Muscle layer of colon (tissue), 2 donors: Measurements from ENCODE around the gene RAB11FIP4.

Experiments
- H3K27ac ChIP-seq: one replicate; pipeline ENCODE4 v1.7.0; 2013; ENCODE audit warnings: low read depth, mild to moderate bottlenecking, low read length, moderate library complexity
- H3K27me3 ChIP-seq, 2 donors: one replicate each; pipeline ENCODE4 v1.7.0; 2013; ENCODE audit warnings: low read length in 2 of 2, mild to moderate bottlenecking in 2 of 2; ENCODE audit not compliant: insufficient read depth in 2 of 2, control insufficient read depth in 1 of 2
- H3K36me3 ChIP-seq: one replicate; pipeline ENCODE4 v1.7.0; 2013; ENCODE audit warnings: mild to moderate bottlenecking, low read length; ENCODE audit not compliant: insufficient read depth
- H3K4me1 ChIP-seq: one replicate; pipeline ENCODE4 v1.7.0; 2013; ENCODE audit warnings: mild to moderate bottlenecking, low read length; ENCODE audit not compliant: insufficient read depth
- H3K4me3 ChIP-seq, 2 donors: one replicate each; pipeline ENCODE4 v1.7.0; 2013; ENCODE audit warnings: low read length in 2 of 2, low read depth in 1 of 2, mild to moderate bottlenecking in 1 of 2, moderate library complexity in 1 of 2
- H3K9ac ChIP-seq: one replicate; pipeline ENCODE4 v1.7.0; 2013; ENCODE audit warnings: low read length
- H3K9me3 ChIP-seq: one replicate; pipeline ENCODE4 v1.7.0; 2013; ENCODE audit warnings: mild to moderate bottlenecking, low read length
- donor health status: abdominal sarcoma.
- donor health status: Adenocarcinoma of cecum.

RAB11FIP4 gene

GRCh38 chr17:31453896-31454295, 62.4 kb downstream of the RAB11FIP4 start:
- Histone ChIP-seq H3K9me3 (no peaks in the 10 kb centered on the region), H3K4me1 (no peaks in the 10 kb centered on the region), H3K4me3 (no peak overlapping the region), H3K9ac (no peak overlapping the region), H3K27me3 (no peaks in the 10 kb centered on the region), H3K36me3 (no peaks in the 10 kb centered on the region), H3K27ac (no peak overlapping the region)

GRCh38 chr17:31456814-31457213, 65.3 kb downstream of the RAB11FIP4 start:
- Histone ChIP-seq H3K9me3 (no peaks in the 10 kb centered on the region), H3K9ac (no peak overlapping the region), H3K4me3 (no peak overlapping the region), H3K27ac (no peak overlapping the region), H3K27me3 (no peaks in the 10 kb centered on the region), H3K36me3 (no peaks in the 10 kb centered on the region), H3K4me1 (no peaks in the 10 kb centered on the region)

- H3K4me3 ChIP-seq = no peak overlapping the region
- no peak overlapping the region for H3K27ac ChIP-seq
- no peak overlapping the region for H3K9ac ChIP-seq
- no peaks in the 10 kb centered on the region for H3K9me3 ChIP-seq
- no peaks in the 10 kb centered on the region for H3K36me3 ChIP-seq
- H3K4me1 ChIP-seq = no peaks in the 10 kb centered on the region
- H3K27me3 ChIP-seq = no peaks in the 10 kb centered on the region
Measured at GRCh38 chr17:31457391-31458234, 66.1 kb downstream of the RAB11FIP4 start.

- no peaks in the 10 kb centered on the region for H3K27me3 ChIP-seq
- no peaks in the 10 kb centered on the region for H3K9me3 ChIP-seq
- no peak overlapping the region for H3K27ac ChIP-seq
- no peaks in the 10 kb centered on the region for H3K36me3 ChIP-seq
- H3K4me3 ChIP-seq = no peak overlapping the region
- H3K9ac ChIP-seq = no peak overlapping the region
- H3K4me1 ChIP-seq = no peaks in the 10 kb centered on the region
Measured at GRCh38 chr17:31458829-31459228, 67.4 kb downstream of the RAB11FIP4 start.

GRCh38 chr17:31459716-31460115, 68.2 kb downstream of the RAB11FIP4 start:
- no peaks in the 10 kb centered on the region for H3K36me3 ChIP-seq
- no peak overlapping the region for H3K4me3 ChIP-seq
- H3K4me1 ChIP-seq = no peaks in the 10 kb centered on the region

GRCh38 chr17:31460226-31460721, 68.8 kb downstream of the RAB11FIP4 start:
- H3K4me3 ChIP-seq = no peak overlapping the region
- H3K4me1 ChIP-seq = no peaks in the 10 kb centered on the region
- H3K9ac ChIP-seq = no peak overlapping the region
- no peak overlapping the region for H3K27ac ChIP-seq
- H3K27me3 ChIP-seq = no peaks in the 10 kb centered on the region
- H3K9me3 ChIP-seq = no peaks in the 10 kb centered on the region
- no peaks in the 10 kb centered on the region for H3K36me3 ChIP-seq

More at GRCh38 chr17:31459716-31460115, 68.2 kb downstream of the RAB11FIP4 start:
- H3K9me3 ChIP-seq = no peaks in the 10 kb centered on the region
- no peaks in the 10 kb centered on the region for H3K27me3 ChIP-seq
- H3K9ac ChIP-seq = no peak overlapping the region
- no peak overlapping the region for H3K27ac ChIP-seq

GRCh38 chr17:31461227-31461810, 69.8 kb downstream of the RAB11FIP4 start:
- Histone ChIP-seq H3K27me3 (no peaks in the 10 kb centered on the region), H3K27ac (no peak overlapping the region), H3K36me3 (no peaks in the 10 kb centered on the region), H3K4me1 (no peaks in the 10 kb centered on the region), H3K9ac (no peak overlapping the region), H3K4me3 (no peak overlapping the region), H3K9me3 (no peaks in the 10 kb centered on the region)

GRCh38 chr17:31462261-31462660, 70.8 kb downstream of the RAB11FIP4 start:
- Histone ChIP-seq H3K27me3 (no peaks in the 10 kb centered on the region), H3K9ac (no peak overlapping the region), H3K4me1 (no peaks in the 10 kb centered on the region), H3K27ac (no peak overlapping the region), H3K4me3 (no peak overlapping the region), H3K36me3 (no peaks in the 10 kb centered on the region), H3K9me3 (no peaks in the 10 kb centered on the region)

- H3K27me3 ChIP-seq = no peaks in the 10 kb centered on the region
- H3K9me3 ChIP-seq = no peaks in the 10 kb centered on the region
- no peak overlapping the region for H3K9ac ChIP-seq
- no peak overlapping the region for H3K4me3 ChIP-seq
- H3K27ac ChIP-seq = no peak overlapping the region
- no peaks in the 10 kb centered on the region for H3K36me3 ChIP-seq
- H3K4me1 ChIP-seq = no peaks in the 10 kb centered on the region
Measured at GRCh38 chr17:31466096-31466760, 74.8 kb downstream of the RAB11FIP4 start.

GRCh38 chr17:31467502-31468256, 76.2 kb downstream of the RAB11FIP4 start:
- Histone ChIP-seq H3K36me3 (no peaks in the 10 kb centered on the region), H3K4me1 (no peaks in the 10 kb centered on the region), H3K9ac (no peak overlapping the region), H3K27ac (no peak overlapping the region), H3K27me3 (no peaks in the 10 kb centered on the region), H3K4me3 (no peak overlapping the region), H3K9me3 (no peaks in the 10 kb centered on the region)

- Histone ChIP-seq H3K9ac (no peak overlapping the region), H3K9me3 (no peaks in the 10 kb centered on the region), H3K36me3 (no peaks in the 10 kb centered on the region), H3K4me1 (no peaks in the 10 kb centered on the region), H3K4me3 (no peak overlapping the region), H3K27ac (no peak overlapping the region), H3K27me3 (no peaks in the 10 kb centered on the region)
Measured at GRCh38 chr17:31469959-31470358, 78.5 kb downstream of the RAB11FIP4 start.
